ENCODE data around the gene NINJ1.

- no peak for TF ChIP-seq ZBTB21 (CRISPR knock-in tag; IDR thresholded peaks at IDR 0.05; ENCODE audit: borderline replicate concordance)
- TF ChIP-seq CTCF (IDR thresholded peaks at IDR 0.05), result no peak
- TF ChIP-seq ELF4 (CRISPR knock-in tag; IDR thresholded peaks at IDR 0.05; ENCODE audit: low read depth), result no peak
- TF ChIP-seq, protein P1, sequence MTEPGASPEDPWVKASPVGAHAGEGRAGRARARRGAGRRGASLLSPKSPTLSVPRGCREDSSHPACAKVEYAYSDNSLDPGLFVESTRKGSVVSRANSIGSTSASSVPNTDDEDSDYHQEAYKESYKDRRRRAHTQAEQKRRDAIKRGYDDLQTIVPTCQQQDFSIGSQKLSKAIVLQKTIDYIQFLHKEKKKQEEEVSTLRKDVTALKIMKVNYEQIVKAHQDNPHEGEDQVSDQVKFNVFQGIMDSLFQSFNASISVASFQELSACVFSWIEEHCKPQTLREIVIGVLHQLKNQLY (CRISPR knock-in tag; IDR thresholded peaks at IDR 0.05), result no peak
- TF ChIP-seq IRF2 (CRISPR knock-in tag; IDR thresholded peaks at IDR 0.05; ENCODE audit: borderline replicate concordance, low read depth), result no peak
- TF ChIP-seq, protein P2, sequence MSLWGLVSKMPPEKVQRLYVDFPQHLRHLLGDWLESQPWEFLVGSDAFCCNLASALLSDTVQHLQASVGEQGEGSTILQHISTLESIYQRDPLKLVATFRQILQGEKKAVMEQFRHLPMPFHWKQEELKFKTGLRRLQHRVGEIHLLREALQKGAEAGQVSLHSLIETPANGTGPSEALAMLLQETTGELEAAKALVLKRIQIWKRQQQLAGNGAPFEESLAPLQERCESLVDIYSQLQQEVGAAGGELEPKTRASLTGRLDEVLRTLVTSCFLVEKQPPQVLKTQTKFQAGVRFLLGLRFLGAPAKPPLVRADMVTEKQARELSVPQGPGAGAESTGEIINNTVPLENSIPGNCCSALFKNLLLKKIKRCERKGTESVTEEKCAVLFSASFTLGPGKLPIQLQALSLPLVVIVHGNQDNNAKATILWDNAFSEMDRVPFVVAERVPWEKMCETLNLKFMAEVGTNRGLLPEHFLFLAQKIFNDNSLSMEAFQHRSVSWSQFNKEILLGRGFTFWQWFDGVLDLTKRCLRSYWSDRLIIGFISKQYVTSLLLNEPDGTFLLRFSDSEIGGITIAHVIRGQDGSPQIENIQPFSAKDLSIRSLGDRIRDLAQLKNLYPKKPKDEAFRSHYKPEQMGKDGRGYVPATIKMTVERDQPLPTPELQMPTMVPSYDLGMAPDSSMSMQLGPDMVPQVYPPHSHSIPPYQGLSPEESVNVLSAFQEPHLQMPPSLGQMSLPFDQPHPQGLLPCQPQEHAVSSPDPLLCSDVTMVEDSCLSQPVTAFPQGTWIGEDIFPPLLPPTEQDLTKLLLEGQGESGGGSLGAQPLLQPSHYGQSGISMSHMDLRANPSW (CRISPR knock-in tag; conservative IDR thresholded peaks at IDR 0.05; ENCODE audit: low read depth), result no peak
- no peak for TF ChIP-seq FOXJ3 (CRISPR knock-in tag; IDR thresholded peaks at IDR 0.05; ENCODE audit: borderline replicate concordance)
- no peak for TF ChIP-seq ZBTB43 (CRISPR knock-in tag; IDR thresholded peaks at IDR 0.05)
- TF ChIP-seq FOXP1 (CRISPR knock-in tag; IDR thresholded peaks at IDR 0.05; ENCODE audit: borderline replicate concordance), result no peak
- TF ChIP-seq, protein P3, sequence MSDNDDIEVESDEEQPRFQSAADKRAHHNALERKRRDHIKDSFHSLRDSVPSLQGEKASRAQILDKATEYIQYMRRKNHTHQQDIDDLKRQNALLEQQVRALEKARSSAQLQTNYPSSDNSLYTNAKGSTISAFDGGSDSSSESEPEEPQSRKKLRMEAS (CRISPR knock-in tag; IDR thresholded peaks at IDR 0.05), result no peak
- no peak for TF ChIP-seq SMAD4 (CRISPR knock-in tag; IDR thresholded peaks at IDR 0.05)
- TF ChIP-seq NR1H2 (CRISPR knock-in tag; IDR thresholded peaks at IDR 0.05), result no peak
Observed at GRCh38 chr9:93120846-93121315, 13.2 kb downstream of the NINJ1 start.
